Measurements from ENCODE around the gene AMZ1. TPM values are rescaled to one million over a fixed set of nuclear protein-coding genes. Genes with fewer than 3 reads are reported as not detected.

AMZ1 gene
- total RNA-seq, 1 donor from 2014 or later = 0.08 TPM

DNA sequence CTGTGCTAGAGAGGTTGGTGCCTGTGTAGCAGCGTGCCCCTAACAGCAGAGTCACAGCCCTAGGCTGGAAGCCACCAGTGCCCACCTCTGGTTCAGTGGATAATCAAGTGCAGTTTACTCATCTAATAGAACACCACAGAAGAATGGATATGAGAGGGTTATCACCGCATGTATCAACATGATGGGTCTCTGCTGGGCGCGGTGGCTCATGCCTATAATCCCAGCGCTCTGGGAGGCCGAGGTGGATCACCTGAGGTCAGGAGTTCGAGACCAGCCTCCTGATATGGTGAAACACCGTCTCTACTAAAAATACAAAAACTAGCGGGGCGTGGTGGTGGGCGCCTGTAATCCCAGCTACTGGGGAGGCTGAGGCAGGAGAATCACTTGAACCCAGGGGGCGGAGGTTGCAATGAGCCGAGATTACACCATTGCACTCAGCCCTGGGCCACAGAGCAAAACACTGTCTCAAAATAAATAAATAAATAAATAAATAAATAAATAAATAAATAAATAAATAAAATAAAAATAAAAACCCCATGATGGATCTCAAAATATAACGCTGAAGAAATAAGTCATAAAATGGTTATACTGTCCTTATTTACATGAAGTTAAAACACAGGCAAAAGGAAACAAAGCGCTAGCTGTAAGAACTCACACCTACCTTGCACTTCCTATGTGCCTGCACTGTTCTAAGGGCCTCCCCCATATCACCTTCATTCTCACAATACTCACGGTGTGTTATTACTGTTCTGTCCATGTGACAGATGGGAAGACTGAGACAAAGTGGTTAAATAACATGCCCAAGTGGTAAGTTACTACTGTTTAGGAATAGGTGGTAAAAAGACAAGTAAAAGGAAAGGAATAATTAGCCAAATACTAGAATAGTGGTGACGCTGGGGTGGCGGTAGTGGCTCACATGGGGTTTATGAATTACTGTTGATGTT, 70.9 kb downstream of the AMZ1 start:
- intact Hi-C loops (cut with DNase I) = loop anchor here (2.0 kb wide), 1 partner anchor 26 kb away; no protein-coding TSS in a partner anchor

DNA sequence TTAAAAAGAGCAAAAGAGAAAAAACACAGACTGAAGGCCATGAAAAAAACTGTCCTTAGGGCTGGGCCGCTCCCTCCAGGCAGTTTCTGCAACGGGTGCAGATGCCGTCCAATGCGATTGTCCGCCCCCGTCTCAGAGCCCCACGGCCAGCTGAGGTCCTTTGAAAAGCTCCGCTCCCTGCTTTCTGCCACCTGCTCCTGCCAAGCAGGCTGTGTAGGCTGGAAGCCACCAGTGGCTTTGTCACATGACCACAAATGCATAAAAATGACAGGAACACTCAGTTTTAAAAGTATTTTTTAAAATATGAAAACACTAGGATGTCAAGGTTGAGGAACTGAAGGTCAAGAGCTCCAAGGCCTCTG, 71.7 kb downstream of the AMZ1 start:
- intact Hi-C loops (cut with DNase I) = loop anchor here (2.0 to 5.0 kb wide), 2 partner anchors 27 to 53 kb away; no protein-coding TSS in a partner anchor
- no peak for DNase-seq (ENCODE audit: low spot score)

More for the DNA sequence above, 70.9 kb downstream of the AMZ1 start:
- no peak for DNase-seq (ENCODE audit: low spot score)

DNA sequence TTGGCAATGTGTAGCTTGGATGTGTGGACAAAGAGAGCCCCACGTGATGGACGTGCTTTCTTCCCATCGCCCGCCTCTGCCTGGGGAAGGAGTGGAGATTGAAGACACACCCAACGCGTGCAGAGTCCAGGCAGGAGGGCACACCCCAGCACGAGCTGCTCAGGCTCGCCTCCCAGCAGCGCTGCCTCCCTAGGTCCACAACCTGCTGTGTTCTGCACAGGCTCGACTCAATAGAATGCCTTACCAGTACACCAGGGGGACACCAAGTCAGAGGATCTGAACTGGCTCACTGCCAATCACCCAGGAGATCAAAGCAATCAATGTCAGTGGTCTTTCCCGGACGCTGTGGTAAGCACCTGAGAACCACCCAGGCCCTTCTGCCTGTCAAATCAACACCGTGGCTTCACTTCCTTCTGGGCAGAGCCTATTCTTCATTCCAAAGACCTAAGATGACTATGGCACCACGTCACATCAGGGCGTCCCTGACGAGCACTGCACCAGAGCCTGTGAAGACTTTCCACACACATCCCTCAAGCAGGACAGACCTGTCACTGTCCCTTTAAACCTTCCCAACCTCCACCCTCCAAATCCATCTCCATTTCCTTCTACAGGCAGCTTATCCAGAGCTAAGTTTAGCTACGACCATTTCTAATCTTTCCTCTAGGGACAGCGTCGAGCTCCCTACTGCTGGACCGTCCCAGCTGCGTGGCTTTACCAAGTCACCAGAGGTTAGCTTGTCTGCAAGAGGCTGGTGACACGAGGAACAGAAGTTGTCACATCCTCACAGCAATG, 72.3 kb downstream of the AMZ1 start:
- no peak for DNase-seq (ENCODE audit: low spot score)
- intact Hi-C loops (cut with DNase I) = loop anchor here (5.0 kb wide), 1 partner anchor 52 kb away; no protein-coding TSS in a partner anchor

DNA sequence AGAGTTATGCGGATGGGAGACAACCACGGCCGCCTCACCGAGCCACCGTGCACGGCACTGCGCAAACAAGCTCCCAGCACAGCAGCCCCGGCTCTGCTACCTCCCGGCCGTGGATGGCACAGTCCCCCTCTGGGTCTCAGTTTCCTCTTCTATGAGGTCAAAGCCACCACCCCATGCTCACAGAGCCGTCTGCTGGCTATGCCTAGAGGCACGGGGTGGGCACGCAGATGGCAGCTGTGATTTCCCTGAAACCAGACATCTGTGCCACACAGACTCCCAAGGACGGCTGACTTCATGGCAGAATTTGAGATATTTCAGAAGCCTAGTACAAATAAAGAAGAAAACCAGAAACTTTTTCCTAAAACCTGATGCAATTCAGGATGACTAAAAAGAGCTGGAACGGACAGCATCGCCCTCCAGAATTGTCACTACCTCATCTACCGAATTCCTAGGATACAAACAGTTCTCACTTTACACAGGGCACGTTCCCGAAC, 73.2 kb downstream of the AMZ1 start:
- intact Hi-C loops (cut with DNase I) = loop anchor here (5.0 kb wide), 1 partner anchor 51 kb away; no protein-coding TSS in a partner anchor
- no peak for DNase-seq (ENCODE audit: low spot score)

DNA sequence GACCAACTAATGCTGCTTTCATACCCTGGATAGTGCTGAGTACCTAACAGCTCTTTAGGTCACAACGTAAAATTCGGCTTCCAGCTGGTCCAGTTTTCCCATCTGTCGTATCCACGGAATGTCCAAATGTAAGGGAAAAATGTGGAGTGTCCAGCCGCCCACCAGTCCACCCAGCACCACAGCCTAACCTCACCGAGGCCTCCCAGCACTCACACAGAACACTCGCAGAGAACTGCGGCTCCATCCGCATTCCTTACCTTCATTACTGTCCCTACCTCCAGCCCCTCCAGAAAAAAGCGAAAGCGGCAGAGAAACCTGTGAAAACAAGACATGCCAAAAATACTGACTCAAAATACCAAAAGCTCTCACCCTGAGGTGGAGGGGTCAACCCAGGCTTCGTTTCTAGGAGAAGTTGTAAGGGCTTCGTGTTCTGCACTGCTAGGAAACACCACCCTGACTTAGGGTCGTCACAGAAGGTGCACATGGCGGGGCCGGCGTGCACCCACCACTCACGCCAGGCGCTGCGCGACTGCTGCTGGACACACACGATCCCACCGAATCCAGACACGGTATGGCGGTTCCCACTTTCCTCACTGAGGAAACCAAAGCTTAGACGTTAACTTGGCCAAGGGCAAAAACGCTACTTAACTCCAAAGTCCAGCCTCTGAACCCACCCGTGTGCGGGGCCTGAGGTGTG, 73.9 kb downstream of the AMZ1 start:
- DNase-seq (ENCODE audit: low spot score) = no peak
- intact Hi-C loops (cut with DNase I) = loop anchor here (5.0 kb wide), 1 partner anchor 50 kb away; no protein-coding TSS in a partner anchor

DNA sequence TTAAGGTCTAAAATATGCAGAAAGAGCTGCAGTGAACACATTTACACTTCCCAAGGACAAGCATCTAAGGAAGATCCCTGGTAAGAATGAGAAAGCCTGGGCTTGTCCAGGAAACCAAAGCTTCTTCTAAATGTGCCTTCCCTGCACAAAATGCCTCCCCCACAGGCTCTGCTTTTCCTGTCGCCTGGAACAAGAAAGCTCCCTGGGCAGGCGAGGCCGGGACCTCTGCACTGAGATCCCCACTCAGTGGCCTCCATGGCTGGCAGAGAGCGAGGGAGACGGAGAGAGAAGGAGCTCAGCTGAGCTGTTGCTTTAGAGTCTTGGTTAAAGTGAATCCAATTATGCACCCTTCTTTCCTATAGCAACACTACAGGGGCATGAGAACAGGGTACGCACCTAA, 75.6 kb downstream of the AMZ1 start:
- intact Hi-C loops (cut with DNase I) = loop anchor here (5.0 kb wide), 1 partner anchor 49 kb away; no protein-coding TSS in a partner anchor
- DNase-seq (ENCODE audit: low spot score) = no peak

DNA sequence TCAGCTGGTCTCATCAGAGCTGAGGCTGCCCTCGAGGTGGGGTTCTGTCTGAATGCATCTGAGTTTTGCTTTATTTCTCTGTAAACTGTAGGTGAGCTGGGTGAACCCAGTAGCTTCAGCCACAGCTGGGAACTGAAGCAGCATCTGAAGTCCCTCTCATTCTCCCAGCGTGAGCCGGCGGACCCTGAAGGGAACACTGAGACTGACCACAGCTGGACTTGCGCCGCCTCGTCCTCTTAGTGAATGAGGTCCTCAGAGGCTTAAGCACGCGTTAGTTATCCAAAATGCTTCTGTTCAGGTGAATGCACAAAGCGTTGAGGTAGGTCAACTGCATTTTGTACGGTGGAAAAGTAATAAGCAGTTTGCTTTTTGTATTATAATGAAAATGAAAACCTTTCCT, 76.6 kb downstream of the AMZ1 start:
- intact Hi-C loops (cut with DNase I) = loop anchor here (2.0 to 5.0 kb wide), 2 partner anchors 48 to 80 kb away; partner anchors contain the start of gene GNA12
- no peak for DNase-seq (ENCODE audit: low spot score)

Other genes starting within 250 kb of the AMZ1 start
- not detected for gene GRIFIN, start 211.8 kb upstream of the AMZ1 start, total RNA-seq
- gene LFNG, start 168.4 kb upstream of the AMZ1 start, total RNA-seq = 6.2 TPM
- gene BRAT1, start 132.7 kb upstream of the AMZ1 start, total RNA-seq = 12.8 TPM
- 13.3 TPM for gene IQCE, start 129.2 kb upstream of the AMZ1 start, total RNA-seq
- 17.1 TPM for gene TTYH3, start 56.2 kb upstream of the AMZ1 start, total RNA-seq
- 33.7 TPM for gene GNA12, start 156.1 kb downstream of the AMZ1 start, total RNA-seq